Upper lobe of left lung (tissue), 4 donors: Measurements from ENCODE around the gene DYNLT2.

Source experiments
- EP300 ChIP-seq, 4 donors: sonication (generic); formaldehyde crosslinking; IDR thresholded peaks; one replicate each; pipeline ENCODE4 v1.5.1; 2017; ENCODE audit warnings: antibody characterized with exemption in 4 of 4, control low read depth in 2 of 4
- POLR2A ChIP-seq, 4 donors: fragments of 450-650 bp; IDR thresholded peaks; one replicate each; pipeline ENCODE4 v1.5.1; 2016 to 2017; ENCODE audit warnings: antibody characterized with exemption in 4 of 4, mild to moderate bottlenecking in 2 of 4
- POLR2AphosphoS5 ChIP-seq, 2 donors: sonication (generic); formaldehyde crosslinking; IDR thresholded peaks; one replicate each; pipeline ENCODE4 v1.5.1; 2017; ENCODE audit warnings: antibody characterized with exemption in 2 of 2
- TF ChIP-seq, protein P1 (sequence below), 6 experiments: fragments of 450-650 bp in 4 of 6; fragments of 200-600 bp in 2 of 6; sonication (generic) in 2 of 6; IDR thresholded peaks; one replicate each; pipeline ENCODE4 v1.5.1; 2016 to 2019; ENCODE audit warnings: antibody characterized with exemption in 6 of 6

DNA sequence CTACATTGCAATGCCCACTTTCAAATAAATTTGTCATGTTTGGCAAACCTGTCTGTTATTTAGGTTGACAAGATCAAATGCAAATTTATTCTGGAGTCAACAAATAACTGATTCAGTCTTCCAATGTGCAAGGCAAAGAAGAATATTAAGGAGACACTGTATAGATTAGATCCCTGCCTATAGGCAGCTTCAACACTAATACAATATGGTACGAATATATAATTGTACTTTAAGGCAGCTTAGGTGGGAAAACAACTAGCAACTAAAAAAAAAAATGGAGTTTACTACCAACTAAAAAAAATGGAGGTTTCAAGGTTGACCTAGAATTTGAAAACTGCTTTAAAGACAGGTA, 25.3 kb downstream of the DYNLT2 start:
- TF ChIP-seq POLR2A (IDR thresholded peaks at IDR 0.05) (no peak), POLR2AphosphoS5 (IDR thresholded peaks at IDR 0.05) (no peak), EP300 (IDR thresholded peaks at IDR 0.05) (no peak)
- TF ChIP-seq, protein P1, sequence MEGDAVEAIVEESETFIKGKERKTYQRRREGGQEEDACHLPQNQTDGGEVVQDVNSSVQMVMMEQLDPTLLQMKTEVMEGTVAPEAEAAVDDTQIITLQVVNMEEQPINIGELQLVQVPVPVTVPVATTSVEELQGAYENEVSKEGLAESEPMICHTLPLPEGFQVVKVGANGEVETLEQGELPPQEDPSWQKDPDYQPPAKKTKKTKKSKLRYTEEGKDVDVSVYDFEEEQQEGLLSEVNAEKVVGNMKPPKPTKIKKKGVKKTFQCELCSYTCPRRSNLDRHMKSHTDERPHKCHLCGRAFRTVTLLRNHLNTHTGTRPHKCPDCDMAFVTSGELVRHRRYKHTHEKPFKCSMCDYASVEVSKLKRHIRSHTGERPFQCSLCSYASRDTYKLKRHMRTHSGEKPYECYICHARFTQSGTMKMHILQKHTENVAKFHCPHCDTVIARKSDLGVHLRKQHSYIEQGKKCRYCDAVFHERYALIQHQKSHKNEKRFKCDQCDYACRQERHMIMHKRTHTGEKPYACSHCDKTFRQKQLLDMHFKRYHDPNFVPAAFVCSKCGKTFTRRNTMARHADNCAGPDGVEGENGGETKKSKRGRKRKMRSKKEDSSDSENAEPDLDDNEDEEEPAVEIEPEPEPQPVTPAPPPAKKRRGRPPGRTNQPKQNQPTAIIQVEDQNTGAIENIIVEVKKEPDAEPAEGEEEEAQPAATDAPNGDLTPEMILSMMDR (IDR thresholded peaks at IDR 0.05) = no peak
